Tibial nerve (tissue), 3 donors: ENCODE data around the gene ARHGAP44.

Experiments used
- POLR2A ChIP-seq, 2 donors: fragments of 450-650 bp; IDR thresholded peaks; one replicate each; pipeline ENCODE4 v1.6.1; 2017; ENCODE audit warnings: antibody characterized with exemption in 2 of 2, mild to moderate bottlenecking in 2 of 2, moderate library complexity in 2 of 2
- TF ChIP-seq, protein P1 (sequence below), 5 experiments: fragments of 200-600 bp in 3 of 5; fragments of 450-650 bp in 2 of 5; sonication (generic) in 3 of 5; IDR thresholded peaks; one replicate each; pipeline ENCODE4 v1.5.1; 2016 to 2019; ENCODE audit warnings: antibody characterized with exemption in 5 of 5, mild to moderate bottlenecking in 3 of 5, moderate library complexity in 2 of 5

DNA sequence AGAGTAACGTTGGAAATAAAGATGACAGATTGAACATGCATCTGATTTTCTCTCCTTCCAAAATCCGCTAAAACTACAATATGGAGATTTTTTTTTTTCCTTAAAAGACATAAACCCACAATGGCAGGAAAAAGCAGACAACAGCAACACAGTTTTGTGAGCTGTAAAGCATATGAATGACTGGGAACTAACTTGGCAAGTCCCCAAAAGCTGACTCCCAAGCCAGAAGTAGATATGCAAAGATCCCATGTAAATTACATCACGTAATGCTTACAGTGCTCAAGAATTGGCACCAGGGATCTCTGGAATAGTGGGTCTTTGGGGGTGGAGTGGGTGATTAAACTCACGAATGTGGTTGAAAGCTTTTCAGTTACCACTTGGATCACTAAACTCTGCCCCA, 121.9 kb downstream of the ARHGAP44 start:
- TF ChIP-seq, protein P1, sequence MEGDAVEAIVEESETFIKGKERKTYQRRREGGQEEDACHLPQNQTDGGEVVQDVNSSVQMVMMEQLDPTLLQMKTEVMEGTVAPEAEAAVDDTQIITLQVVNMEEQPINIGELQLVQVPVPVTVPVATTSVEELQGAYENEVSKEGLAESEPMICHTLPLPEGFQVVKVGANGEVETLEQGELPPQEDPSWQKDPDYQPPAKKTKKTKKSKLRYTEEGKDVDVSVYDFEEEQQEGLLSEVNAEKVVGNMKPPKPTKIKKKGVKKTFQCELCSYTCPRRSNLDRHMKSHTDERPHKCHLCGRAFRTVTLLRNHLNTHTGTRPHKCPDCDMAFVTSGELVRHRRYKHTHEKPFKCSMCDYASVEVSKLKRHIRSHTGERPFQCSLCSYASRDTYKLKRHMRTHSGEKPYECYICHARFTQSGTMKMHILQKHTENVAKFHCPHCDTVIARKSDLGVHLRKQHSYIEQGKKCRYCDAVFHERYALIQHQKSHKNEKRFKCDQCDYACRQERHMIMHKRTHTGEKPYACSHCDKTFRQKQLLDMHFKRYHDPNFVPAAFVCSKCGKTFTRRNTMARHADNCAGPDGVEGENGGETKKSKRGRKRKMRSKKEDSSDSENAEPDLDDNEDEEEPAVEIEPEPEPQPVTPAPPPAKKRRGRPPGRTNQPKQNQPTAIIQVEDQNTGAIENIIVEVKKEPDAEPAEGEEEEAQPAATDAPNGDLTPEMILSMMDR (IDR thresholded peaks at IDR 0.05): no peak
- TF ChIP-seq POLR2A (IDR thresholded peaks at IDR 0.05): no peak
